Stimulated activated CD8-positive, alpha-beta memory T cell treated with anti-CD3 and anti-CD28 coated beads, Interleukin-7, amount 100 ng/mL, for 48 hours (primary cell): ENCODE results near the gene RNF182.
"Not testable (repeated sequence)": the region's sequence is repeated elsewhere in the genome, so short reads cannot be mapped to it uniquely, and the experiment has no call there.

ENCODE experiments used
- DNase-seq, 2 donors: peaks; one replicate each; pipeline ENCODE4 v3.0.0-alpha.2; 2020; ENCODE audit warnings: low read depth in 1 of 2; ENCODE audit errors: extremely low read depth in 1 of 2

Gene RNF182

DNA sequence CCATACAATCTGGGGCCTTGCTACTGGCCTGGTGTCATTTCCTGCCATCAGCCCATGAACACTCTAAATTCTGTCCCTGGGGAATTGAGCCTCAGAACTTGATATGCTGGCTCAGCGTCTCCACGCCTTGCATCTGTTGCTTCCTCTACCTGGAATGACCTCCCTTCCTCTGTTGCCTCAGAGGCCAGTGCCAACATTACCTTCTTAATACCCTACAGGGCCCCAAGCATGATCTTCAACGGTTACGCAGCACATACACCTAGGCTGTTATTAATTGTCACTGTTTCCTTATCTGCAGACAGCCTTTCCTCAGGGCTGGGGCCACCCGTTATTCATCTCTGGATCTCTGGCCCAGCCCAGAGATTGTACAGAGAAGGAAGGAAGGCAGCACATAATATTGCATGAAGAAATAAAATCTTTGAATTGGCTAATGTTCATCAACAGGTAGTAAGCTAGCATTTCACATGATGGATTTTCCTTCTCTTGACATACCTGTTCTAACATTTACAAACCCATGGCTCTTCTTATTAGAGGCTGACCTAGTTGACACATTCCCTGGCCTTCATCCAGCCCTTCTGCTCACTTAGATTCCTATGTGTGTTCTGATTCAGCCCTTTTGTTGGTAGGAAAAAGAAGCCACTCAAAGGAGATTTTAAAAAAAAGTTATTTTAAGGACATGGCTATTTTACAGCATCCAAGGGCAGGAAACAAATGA lies 8.4 kb upstream of the RNF182 start:
- DNase-seq = no peak

DNA sequence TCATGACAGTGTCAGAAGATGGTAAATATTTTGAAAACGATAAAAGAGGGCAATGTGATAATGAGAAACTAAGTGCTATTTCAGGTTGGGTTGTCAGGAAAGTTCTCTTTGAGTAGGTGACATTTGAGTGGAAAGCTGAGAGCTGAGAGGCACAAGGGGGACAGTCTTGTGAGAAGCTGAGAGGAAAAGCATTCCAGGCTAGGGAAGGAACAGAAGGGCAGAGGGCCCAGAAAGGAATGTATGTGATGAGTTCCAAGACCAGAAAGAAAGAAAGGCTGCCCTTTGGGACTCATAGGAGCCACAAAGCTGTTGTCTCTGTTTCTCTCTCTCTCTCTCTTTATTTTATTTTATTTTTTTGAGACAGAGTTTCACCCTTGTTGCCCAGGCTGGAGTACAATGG lies 7.6 kb upstream of the RNF182 start:
- DNase-seq = no peak

DNA sequence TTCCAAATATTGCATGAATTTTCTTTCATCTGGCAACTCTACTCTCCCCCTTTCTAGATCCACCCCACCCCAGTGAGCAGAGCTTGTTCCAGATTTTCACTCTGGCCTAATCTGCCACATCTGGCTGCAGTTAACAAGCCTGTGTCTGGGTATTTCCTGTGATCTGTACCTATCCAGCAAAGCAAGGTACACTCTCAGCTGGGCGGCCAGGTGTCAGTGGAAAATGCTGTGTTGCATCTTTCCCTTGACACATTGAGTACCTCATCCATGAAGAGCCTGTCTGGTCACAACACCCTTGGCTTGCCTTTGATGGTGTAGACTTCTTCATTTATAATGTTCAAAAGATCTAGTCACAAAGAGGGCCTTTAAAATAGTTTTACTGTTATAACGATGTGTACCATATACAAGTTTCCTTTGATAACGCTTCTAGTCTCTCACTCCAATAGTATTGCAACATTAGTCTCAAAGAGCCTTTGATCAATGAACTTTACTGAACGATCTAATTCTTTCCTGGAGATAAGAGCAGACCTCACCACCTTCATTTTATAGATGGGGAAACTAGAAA lies 6.0 kb upstream of the RNF182 start:
- DNase-seq = no peak

DNA sequence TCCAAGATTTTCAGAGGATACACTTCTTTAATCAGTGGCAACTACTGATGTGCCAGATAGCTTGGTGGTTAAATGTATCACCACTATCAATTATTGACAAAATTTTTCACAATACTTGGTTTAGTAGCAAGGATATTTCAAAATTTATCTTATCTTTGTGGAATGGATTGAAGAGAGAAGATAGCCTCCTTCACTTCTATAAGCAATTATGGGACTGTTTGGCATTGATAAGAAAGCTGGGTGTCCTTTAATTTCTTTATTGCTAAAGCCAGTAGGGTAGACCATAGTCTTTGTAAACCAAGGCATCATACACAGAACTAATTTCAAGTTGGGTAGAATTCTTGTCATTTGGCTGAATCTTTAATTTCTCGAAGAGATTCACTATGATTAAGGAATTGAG lies 4.9 kb upstream of the RNF182 start:
- DNase-seq = no peak

DNA sequence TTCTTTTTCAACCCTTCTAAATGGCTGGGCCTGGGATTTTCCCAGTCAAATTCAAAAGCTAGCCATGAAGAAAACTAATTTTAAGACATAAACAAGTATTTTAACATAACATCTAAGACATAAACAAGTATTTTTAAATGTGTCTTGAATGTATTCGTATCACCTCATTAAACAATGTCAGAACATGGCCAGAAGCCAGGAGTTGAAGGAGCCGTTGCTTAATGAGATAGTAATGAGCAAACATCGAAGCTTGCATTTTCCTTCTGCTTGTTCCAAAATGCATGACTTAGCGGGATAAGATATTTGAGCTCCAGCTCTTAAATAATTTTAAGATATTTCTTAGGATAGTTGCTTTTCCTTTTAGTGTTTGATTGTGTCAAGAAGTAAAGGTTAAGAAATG lies 4.2 kb upstream of the RNF182 start:
- no peak for DNase-seq

DNA sequence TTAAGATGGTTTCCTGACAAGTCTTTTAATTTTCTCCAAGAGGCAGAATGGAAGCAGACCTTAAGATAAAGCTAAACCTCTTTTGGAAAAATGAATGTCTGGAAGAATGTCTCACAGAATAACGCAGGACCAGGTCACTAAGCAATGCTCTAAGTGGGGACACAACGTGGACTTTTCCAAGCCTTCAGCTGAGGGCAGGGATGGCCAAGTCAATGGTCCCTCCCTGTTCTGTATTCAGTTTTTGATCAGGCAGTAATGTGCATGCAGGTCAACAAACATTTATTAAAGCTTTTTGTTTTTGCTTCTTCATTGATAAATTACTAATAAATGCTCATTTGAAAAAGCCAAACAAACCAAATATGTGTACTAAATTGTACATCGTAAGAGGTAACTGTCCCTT lies 2.0 kb upstream of the RNF182 start:
- no peak for DNase-seq

DNA sequence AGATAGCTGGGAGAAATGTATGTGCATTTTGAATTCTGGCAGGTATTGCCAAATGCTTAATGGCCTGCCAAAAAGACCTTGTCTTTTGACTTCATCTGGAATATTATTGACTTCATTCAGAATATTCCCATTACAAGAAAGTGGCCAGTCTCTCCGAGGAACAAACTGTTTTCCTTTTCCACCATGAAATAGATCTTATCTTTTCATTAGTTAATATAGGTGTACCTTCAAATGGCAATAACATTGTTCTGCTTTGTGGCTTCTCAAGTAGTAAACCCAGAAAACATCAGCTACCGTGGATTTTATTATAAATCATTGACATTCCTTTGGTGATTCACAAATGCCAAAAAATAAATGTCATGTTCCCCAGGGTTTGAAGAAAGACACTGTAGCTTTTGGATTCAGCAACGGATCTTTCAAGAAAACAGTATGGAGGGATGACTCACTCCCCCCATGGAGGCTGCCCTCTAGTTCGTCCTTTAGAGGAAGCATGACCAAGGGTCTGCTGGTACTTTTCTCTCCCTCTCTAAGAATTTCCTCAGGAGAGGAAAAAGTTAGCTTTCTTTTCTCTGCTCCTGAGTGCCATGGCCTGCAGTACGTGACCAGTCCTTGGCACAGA lies 1.1 kb upstream of the RNF182 start:
- no peak for DNase-seq

DNA sequence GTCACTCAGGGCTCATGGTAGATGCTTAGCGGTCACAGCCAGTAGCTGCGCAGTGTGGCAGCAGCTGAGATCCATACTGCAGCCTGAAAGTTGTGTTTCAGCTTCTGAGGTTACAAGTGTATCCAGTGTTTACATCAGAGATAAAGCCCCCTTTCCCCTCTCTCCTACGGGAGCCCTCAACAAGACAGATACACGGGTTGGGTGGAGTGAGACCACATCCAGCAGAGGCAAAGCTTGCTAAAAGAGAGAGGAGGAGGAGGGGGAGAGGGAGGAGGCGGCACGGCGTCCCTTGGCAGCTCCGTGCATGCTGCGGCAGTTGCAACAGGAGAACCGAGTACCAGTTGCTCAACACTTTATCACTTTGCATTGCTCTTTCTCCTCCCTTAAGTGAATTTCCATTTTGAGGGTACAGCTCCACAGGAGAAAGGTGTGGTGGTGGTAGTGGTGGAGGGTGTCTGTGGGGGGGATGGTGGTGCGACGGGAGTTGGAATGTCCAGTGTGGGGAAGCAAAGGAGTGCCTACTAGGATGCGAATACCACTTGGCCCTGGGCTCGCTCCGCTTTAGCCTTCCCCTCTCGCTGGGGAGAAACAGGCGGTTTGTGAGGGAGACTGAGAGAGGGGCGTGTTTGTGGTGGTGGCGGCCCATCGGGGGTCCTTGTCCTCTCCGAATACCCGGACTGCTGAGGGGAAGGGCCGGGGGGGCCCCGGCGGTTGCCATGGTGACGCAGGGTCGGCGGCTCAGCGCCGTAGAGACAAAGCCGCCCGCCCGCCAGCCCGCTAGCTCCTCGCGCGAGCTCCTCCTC lies 405 bp upstream of the RNF182 start:
- no peak for DNase-seq

DNA sequence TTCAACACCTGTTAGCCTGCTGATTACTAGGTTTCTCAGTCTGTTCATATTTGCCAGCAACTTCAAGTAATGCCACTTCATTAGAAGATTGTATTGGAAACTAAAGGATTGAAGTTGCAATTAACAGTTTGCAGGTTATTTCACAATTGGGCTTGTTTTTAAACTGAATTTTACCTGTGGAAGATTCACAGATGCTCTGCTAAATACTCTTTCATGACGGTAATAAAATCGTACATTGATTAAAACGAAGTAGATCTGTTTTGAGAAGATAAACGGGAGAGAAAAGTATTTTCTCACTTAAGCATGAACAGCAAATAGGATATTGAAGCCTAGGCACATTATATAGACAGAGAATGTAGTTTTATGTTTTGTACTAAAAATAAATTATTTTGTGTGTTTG lies 1.6 kb downstream of the RNF182 start:
- no peak for DNase-seq

DNA sequence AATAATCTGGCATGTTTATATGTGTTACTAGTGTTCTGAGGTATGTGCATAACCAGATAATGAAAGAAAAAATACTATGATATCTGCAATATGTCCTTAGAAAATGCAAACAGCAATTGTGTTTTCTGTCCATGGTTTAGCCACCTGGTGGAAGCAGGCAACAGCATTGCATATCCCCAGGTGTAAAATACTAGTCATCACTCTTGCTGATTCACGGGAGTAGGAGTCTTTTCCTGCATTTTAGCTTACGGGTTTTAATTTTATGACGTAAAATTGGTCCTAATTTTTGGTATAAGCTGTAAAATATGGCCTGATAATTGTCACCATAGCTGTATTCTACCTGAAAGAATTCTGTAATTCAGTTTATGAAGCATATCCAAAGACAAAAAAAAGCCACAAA lies 2.5 kb downstream of the RNF182 start:
- DNase-seq = no peak

DNA sequence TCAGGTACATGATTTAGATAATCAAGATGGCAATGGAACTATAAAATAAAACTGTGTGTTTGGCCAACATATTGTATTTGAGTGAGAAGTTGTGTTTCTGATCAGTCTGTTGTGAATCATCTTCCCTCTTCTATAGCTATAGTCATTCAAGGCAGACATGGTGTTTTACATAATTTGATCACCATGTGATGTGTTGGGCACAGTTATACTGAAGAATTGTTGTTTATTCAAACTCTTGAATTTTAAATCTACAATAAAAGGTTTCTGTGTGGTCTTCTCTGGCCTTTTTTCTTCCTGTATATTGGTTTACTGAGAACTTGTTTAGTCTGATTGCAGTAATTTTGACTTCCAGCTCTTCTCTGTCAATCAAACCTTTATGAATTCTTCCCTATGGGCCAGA lies 4.4 kb downstream of the RNF182 start:
- DNase-seq = no peak

DNA sequence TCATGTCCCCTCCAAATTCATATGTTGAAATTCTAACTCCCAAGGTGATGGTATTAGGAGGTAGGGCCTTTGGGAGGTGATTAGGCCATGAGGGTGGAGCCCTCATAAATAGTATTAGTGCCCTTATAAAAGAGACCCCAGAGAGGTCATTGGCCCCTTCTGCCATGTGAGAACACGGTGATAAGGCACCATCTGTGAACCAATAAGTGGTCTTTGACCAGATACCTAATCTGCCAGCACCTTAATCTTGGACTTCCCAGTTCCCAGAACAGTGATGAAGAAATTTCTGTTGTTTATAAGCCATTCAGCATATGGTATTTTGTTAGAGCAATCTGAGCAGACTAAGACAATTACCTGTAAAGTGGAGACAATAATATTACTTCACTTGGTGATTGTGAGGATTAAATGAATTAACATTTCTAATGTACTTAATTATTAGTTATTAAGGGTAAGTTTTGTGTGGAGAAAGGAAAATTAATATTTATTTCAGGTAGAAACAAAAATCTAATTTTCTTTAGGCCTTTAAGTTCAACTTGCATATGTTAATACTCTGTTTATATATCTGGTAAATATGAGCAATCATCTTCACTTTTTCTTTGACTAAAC lies 7.1 kb downstream of the RNF182 start:
- no peak for DNase-seq

DNA sequence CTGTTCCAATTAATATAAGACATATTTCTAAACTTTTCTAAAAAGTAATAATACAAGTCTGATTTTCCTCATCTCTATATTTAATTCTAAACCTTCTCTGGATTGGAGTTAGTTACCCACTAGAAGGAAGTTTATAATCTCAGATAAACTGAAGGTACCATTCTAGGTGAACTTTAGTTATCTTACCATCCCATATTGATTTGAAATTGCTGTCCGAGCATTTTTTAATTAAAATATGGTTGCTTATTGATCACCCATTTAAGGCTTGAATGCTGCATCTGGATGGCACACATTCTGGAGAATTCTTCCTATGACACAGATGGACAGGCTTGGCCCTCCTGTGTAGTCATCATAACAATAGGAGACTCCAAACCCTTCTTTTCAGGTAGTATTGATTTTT lies 8.0 kb downstream of the RNF182 start:
- DNase-seq = no peak

DNA sequence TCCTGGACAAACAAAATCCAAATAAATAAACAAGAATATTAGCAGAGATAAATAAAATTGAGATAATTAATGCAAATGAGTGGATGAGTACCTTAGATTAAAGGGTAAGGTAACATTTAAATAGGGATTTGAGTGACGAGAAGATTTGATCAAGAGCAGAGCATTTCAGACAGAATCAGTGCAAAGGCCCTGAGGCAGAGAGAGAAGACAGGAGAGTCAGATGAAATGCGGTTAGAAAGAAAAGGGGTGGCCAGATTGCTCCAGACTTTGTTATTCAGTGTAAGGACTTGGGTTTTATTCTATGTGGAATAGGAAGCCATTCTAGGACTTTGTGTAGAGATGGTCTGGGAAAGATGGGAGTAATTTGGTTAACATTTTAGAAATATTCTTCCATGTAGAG lies 10.0 kb downstream of the RNF182 start:
- no peak for DNase-seq

DNA sequence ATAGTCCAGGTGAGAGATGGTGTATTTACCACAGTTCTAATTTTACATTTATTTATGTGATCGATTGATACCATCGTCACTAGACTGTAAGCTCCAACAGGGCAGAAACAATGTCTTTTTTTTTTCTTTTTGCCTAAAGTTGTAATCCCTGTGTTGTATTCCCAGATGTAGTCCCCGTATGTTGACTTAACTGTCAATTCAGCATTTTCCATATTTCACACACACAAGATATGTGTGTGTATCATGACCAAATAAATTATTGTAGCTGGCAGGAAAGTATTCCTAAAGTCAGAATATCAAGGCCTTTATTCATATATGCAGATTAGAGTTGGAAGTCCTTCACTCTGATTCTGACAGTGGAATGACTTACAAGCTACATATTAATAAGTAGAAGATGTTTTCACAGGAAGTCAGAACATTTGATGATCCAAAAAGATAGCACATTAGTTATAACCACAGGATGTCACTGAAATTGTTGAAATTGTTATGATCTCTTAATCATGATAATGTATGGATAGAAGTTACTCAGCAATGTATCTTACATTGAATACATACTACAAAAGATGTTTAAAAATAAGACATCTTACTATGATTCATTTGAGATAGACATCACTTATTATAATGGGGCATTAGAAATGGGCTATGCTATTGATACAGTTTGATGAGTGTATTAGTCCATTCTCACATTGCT lies 10.6 kb downstream of the RNF182 start:
- DNase-seq = no peak

DNA sequence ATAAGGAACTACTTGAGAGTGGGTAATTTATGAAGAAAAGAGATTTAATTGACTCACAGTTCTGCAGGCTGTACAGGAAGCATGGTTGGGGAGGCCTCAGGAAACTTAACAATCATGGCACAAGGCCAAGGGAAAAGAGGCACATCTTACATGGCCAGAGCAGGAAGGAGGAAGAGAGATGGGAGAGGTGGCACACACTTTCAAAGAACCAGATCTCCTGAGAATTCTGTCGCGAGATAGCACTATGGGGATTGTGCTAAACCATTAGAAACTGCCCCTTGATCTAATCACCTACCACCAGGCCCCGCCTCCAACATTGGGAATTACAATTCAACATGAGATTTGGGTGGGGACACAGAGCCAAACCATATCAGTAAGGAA lies 11.1 kb downstream of the RNF182 start:
- DNase-seq = not testable (repeated sequence)

DNA sequence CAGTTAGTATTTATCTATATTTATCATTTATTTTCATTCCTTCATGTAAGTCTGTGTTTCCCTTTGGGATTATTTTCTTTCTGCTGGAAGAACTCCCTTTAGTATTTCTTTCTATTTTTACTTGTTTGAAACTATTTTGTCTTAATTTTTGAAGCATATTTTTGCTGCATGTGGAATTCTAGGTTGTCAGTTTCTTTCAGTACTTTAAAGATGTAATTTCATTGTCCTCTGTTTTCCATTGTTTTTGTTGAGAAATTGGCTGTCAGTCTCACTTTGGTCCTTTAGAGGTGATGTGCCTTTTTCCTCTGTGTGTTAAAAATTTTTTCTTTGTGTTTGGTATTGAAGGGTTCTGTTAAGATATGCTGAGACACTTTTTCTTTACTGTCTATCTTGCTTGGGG lies 17.1 kb downstream of the RNF182 start:
- DNase-seq = no peak

DNA sequence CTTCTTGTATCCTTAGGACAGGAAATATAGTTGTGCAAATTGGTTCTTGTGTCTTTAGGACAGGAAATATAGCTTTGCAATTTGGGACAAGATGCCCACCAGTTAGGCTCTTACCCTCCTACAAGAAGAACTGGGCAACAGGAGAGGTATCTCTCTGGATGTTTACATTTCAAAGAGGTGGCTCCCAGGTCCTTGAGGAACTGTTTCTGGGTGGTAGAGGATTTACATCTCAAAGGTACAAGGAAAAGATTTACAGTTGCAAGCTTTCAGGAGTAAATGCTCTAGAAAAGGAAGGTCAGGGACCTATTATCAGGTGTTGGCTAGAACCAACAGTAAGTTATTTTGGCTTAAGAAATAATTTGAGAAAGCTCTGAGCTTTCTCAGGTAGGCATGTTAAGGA lies 19.2 kb downstream of the RNF182 start:
- no peak for DNase-seq

DNA sequence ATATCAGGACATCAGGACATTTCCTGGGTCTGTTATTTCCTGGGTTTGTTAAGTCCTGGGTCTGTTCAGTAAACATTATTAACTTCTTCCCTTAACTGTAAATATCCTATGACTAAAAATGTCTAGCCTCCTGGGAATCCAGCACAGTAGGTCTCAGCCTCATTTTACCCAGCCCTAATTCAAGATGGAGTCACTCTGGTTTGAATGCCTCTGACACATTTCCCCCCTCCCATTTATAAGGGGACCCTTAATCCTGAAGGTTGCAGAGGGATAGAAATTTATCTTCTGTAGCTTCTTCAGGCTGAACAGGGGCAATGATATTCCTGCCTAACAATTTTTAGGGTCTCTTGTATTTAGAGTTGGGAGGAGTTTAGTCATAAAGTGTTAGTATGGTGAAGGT lies 21.8 kb downstream of the RNF182 start:
- no peak for DNase-seq

DNA sequence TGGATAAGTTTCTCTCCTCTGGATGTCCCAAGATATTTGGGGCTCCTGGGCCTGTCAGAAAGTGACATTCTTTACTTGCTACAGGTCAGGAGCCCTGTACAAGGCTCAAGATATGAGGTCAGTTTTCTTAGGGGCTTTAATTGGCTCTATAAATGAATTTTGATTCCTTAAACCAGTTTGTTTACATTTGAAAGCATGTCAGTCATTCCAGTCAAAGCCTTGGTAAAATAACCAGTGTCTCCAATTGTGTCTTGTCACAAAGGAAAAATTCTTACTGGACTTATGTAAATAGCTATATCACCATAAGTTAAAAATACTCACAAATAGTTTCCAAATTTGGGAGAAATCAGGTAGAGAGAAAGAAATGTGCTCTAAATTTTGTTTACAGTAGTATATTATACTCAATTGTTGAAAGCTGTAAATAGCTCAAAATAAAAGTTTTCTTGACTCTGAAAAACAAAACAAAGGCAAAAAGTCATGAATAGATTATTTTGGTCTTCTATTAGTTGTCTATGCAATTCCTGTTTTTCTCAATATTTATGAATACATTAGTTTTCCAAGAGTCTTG lies 22.9 kb downstream of the RNF182 start:
- DNase-seq = no peak

DNA sequence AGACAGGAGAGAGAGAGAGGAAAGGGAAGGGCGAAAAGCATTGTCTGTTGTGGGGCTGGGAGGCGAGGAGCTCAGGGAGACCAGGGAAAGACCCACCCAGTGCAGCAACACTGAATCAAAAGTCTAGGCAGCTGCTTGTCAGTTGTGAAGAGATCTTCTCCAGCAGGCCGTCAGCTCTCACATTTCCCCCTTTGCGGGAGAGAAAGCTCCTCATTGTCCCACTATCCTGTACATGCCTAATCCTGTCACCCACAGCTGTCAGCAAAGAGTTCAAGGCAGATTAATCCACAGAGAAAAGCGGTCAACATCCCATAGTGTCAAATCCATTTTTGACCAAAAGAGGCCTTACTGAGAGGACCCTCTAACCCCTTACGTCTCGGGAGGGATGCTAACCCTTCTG lies 27.3 kb downstream of the RNF182 start:
- DNase-seq = no peak
